Peyer's patch (tissue), 4 donors: Measurements from ENCODE around the gene EGLN3. TPM values are rescaled to one million over a fixed set of nuclear protein-coding genes. Genes with fewer than 3 reads are reported as not detected.

Experiments used
- DNase-seq, 3 donors: peaks; one replicate each; pipeline ENCODE4 v3.0.0-alpha.2; 2017 to 2019
- H3K27ac ChIP-seq, 4 donors: fragments of 200-600 bp; sonication (generic); one replicate each; pipeline ENCODE4 v1.5.1; 2016 to 2019
- H3K27me3 ChIP-seq, 2 donors: fragments of 200-600 bp; sonication (generic); one replicate each; pipeline ENCODE4 v1.5.1; 2019
- H3K36me3 ChIP-seq, 3 donors: fragments of 200-600 bp; sonication (generic); one replicate each; pipeline ENCODE4 v1.5.1; 2016 to 2019
- H3K4me1 ChIP-seq, 4 donors: fragments of 200-600 bp; sonication (generic); one replicate each; pipeline ENCODE4 v1.5.1; 2016 to 2019
- H3K4me3 ChIP-seq, 4 donors: fragments of 200-600 bp; sonication (generic); 1 replicate in 3 of 4; 2 replicates in 1 of 4; pipeline ENCODE4 v1.5.1; 2016 to 2019; ENCODE audit warnings: mild to moderate bottlenecking in 1 of 4
- H3K9me3 ChIP-seq, 4 donors: fragments of 200-600 bp; sonication (generic); one replicate each; pipeline ENCODE4 v1.5.1; 2016 to 2019; ENCODE audit warnings: mild to moderate bottlenecking in 1 of 4
- CTCF ChIP-seq, 6 experiments: fragments of 450-650 bp in 4 of 6; fragments of 200-600 bp in 2 of 6; sonication (generic) in 1 of 6; IDR thresholded peaks; one replicate each; pipeline ENCODE4 v1.5.1; 2017 to 2019; ENCODE audit warnings: antibody characterized with exemption in 6 of 6, mild to moderate bottlenecking in 3 of 6, moderate library complexity in 1 of 6
- POLR2A ChIP-seq, 2 donors: fragments of 450-650 bp; IDR thresholded peaks; one replicate each; pipeline ENCODE4 v1.5.1; 2017; ENCODE audit warnings: antibody characterized with exemption in 2 of 2, mild to moderate bottlenecking in 2 of 2, moderate library complexity in 2 of 2
- total RNA-seq, 4 donors: library from RNA; depleted of rRNA; stranded (reverse); fragments of >200 nt; gene quantifications; one replicate each; pipeline ENCODE4 v1.1.0, GENCODE V29; 2016

The EGLN3 gene
- total RNA-seq, 4 donors from 2014 or later = 14.0 to 82.9 (median 56.2) TPM

- no peaks in the 10 kb centered on the region for H3K4me1 ChIP-seq
- no peak for TF ChIP-seq CTCF (IDR thresholded peaks at IDR 0.05)
- TF ChIP-seq POLR2A (IDR thresholded peaks at IDR 0.05) = no peak
- no peaks in the 10 kb centered on the region for H3K36me3 ChIP-seq
- H3K27me3 ChIP-seq = no peaks in the 10 kb centered on the region
- no peak for DNase-seq
- no peak overlapping the region for H3K4me3 ChIP-seq
- H3K9me3 ChIP-seq = no peaks in the 10 kb centered on the region
- no peak overlapping the region for H3K27ac ChIP-seq
Observed at GRCh38 chr14:33993246-33993645, 42.4 kb upstream of the EGLN3 start.

GRCh38 chr14:33992274-33993007 is 41.6 kb upstream of the EGLN3 start:
- no peak overlapping the region for H3K27ac ChIP-seq
- no peak for DNase-seq
- H3K4me3 ChIP-seq = no peak overlapping the region
- H3K9me3 ChIP-seq = no peaks in the 10 kb centered on the region
- no peaks in the 10 kb centered on the region for H3K27me3 ChIP-seq
- TF ChIP-seq CTCF (IDR thresholded peaks at IDR 0.05) (no peak), POLR2A (IDR thresholded peaks at IDR 0.05) (no peak)
- H3K4me1 ChIP-seq = no peaks in the 10 kb centered on the region
- no peaks in the 10 kb centered on the region for H3K36me3 ChIP-seq

GRCh38 chr14:33990790-33991189 is 39.9 kb upstream of the EGLN3 start:
- no peaks in the 10 kb centered on the region for H3K27me3 ChIP-seq
- H3K4me3 ChIP-seq = no peak overlapping the region
- no peak for TF ChIP-seq CTCF (IDR thresholded peaks at IDR 0.05)
- TF ChIP-seq POLR2A (IDR thresholded peaks at IDR 0.05) = no peak
- no peaks in the 10 kb centered on the region for H3K9me3 ChIP-seq
- no peak for DNase-seq
- no peak overlapping the region for H3K27ac ChIP-seq
- H3K4me1 ChIP-seq = no peaks in the 10 kb centered on the region
- no peaks in the 10 kb centered on the region for H3K36me3 ChIP-seq

GRCh38 chr14:33987565-33988080 is 36.7 kb upstream of the EGLN3 start:
- H3K4me3 ChIP-seq = no peak overlapping the region
- no peak for TF ChIP-seq POLR2A (IDR thresholded peaks at IDR 0.05)
- TF ChIP-seq CTCF (IDR thresholded peaks at IDR 0.05) = no peak
- H3K36me3 ChIP-seq = no peaks in the 10 kb centered on the region
- no peak for DNase-seq
- no peaks in the 10 kb centered on the region for H3K27me3 ChIP-seq
- no peak overlapping the region for H3K27ac ChIP-seq
- H3K9me3 ChIP-seq = peaks cover 0 to 6% (median 0%) of the 10 kb centered on the region in 4 donors
- no peaks in the 10 kb centered on the region for H3K4me1 ChIP-seq

- TF ChIP-seq CTCF (IDR thresholded peaks at IDR 0.05) (no peak), POLR2A (IDR thresholded peaks at IDR 0.05) (no peak)
- Histone ChIP-seq H3K27ac (no peak overlapping the region), H3K4me1 (no peaks in the 10 kb centered on the region), H3K4me3 (no peak overlapping the region), H3K9me3 (peaks cover 0 to 6% (median 0%) of the 10 kb centered on the region in 4 donors), H3K27me3 (no peaks in the 10 kb centered on the region), H3K36me3 (no peaks in the 10 kb centered on the region)
- DNase-seq = no peak
Observed at GRCh38 chr14:33986804-33987203, 35.9 kb upstream of the EGLN3 start.
